OCI-LY7 (cell line): ENCODE data around the gene MAG. TPM values are rescaled to one million over a fixed set of nuclear protein-coding genes. Genes with fewer than 3 reads are reported as not detected.

Experiments
- BruUV-seq: library from RNA; stranded (reverse); fragments of 400-500 nt; replicated peaks from 2 replicates; lab custom pipeline; 2021; lab: Mats Ljungman, UMichigan
- CTCF ChIA-PET: fragments of 300-600 bp; sonication (Branson Sonifier 250); formaldehyde crosslinking; loops from one replicate; lab custom pipeline; 2022; ENCODE audit warnings: antibody characterized with exemption; ENCODE audit not compliant: unreplicated experiment; lab: Charles Lee
- POLR2A ChIA-PET: fragments of 300-600 bp; sonication (Branson Sonifier 250); formaldehyde crosslinking; loops from one replicate; lab custom pipeline; 2022; ENCODE audit warnings: antibody characterized with exemption; lab: Charles Lee
- DNase-seq: peaks from one replicate; pipeline ENCODE4 v3.0.0-alpha.2; 2015; ENCODE audit warnings: low spot score
- H2AFZ ChIP-seq: fragments of 200-600 bp; sonication (generic), shearing (Covaris generic); 2 replicates; pipeline ENCODE4 v1.6.1; 2014; ENCODE audit warnings: mild to moderate bottlenecking, antibody characterized with exemption, low read length, moderate library complexity
- H3K27ac ChIP-seq: fragments of 200-600 bp; sonication (generic); 2 replicates; pipeline ENCODE4 v1.5.1; 2014; ENCODE audit warnings: mixed run types, low read depth, mild to moderate bottlenecking, moderate library complexity, low read length, inconsistent platforms; ENCODE audit not compliant: poor library complexity, severe bottlenecking
- H3K36me3 ChIP-seq: fragments of 200-600 bp; sonication (generic); 2 replicates; pipeline ENCODE4 v1.6.1; 2014; ENCODE audit warnings: mild to moderate bottlenecking, antibody characterized with exemption, low read length, moderate library complexity, mixed read lengths; ENCODE audit not compliant: insufficient read depth
- H3K4me1 ChIP-seq: fragments of 200-600 bp; sonication (generic); 2 replicates; pipeline ENCODE4 v1.5.1; 2014; ENCODE audit warnings: mild to moderate bottlenecking, low read length; ENCODE audit not compliant: insufficient read depth, poor library complexity, severe bottlenecking
- H3K4me2 ChIP-seq: fragments of 200-600 bp; sonication (generic); 2 replicates; pipeline ENCODE4 v1.6.1; 2014; ENCODE audit warnings: mild to moderate bottlenecking, low read length
- H3K4me3 ChIP-seq: fragments of 200-600 bp; sonication (generic); 2 replicates; pipeline ENCODE4 v1.5.1; 2014; ENCODE audit warnings: mild to moderate bottlenecking, low read depth, low read length; ENCODE audit not compliant: poor library complexity, severe bottlenecking
- H3K79me2 ChIP-seq: fragments of 200-600 bp; sonication (generic); 2 replicates; pipeline ENCODE4 v1.6.1; 2016; ENCODE audit warnings: low read depth, mild to moderate bottlenecking, low read length, moderate library complexity, mixed read lengths; ENCODE audit not compliant: insufficient read depth
- H3K9me2 ChIP-seq: fragments of 200-600 bp; sonication (generic); 2 replicates; pipeline ENCODE4 v1.6.1; 2016; ENCODE audit warnings: mild to moderate bottlenecking, low read length, mixed read lengths; ENCODE audit not compliant: insufficient read depth
- H3K9me3 ChIP-seq: fragments of 200-600 bp; sonication (generic); 2 replicates; pipeline ENCODE4 v1.6.1; 2014; ENCODE audit warnings: mild to moderate bottlenecking, mixed run types, low read length, mixed read lengths
- H4K20me1 ChIP-seq: fragments of 200-600 bp; sonication (generic); 2 replicates; pipeline ENCODE4 v1.6.1; 2014; ENCODE audit warnings: mild to moderate bottlenecking, antibody characterized with exemption, low read length, moderate library complexity, mixed read lengths; ENCODE audit not compliant: insufficient read depth
- CTCF ChIP-seq: fragments of 200-600 bp; sonication (generic); conservative IDR thresholded peaks from 2 replicates; pipeline ENCODE4 v1.5.1; 2014; ENCODE audit warnings: mild to moderate bottlenecking, antibody characterized with exemption, low read length, moderate library complexity, mixed read lengths
- EZH2phosphoT487 ChIP-seq: fragments of 200-600 bp; sonication (generic); IDR thresholded peaks from 2 replicates; pipeline ENCODE4 v1.6.1; 2018; ENCODE audit warnings: low read depth, borderline replicate concordance, mild to moderate bottlenecking, mixed run types, antibody characterized with exemption, low read length, moderate library complexity, mixed read lengths
- intact Hi-C: fragments of 100-400 bp; cut with micrococcal nuclease; formaldehyde crosslinking; loops from one replicate; pipeline ENCODE4 v1.10.0; 2022; ENCODE audit not compliant: unreplicated experiment
- total RNA-seq, 2 experiments: library from RNA; depleted of rRNA in 1 of 2; stranded (reverse); fragments of >200 nt in 1 of 2; shearing (Covaris generic) in 1 of 2; gene quantifications; 2 replicates each; pipeline ENCODE4 v1.2.3, GENCODE V29; 2014 to 2022

MAG gene
- total RNA-seq, 2 experiments from 2014 or later = 4.6 to 10.1 TPM

GRCh38 chr19:35294859-35295791, 3.2 kb downstream of the MAG start:
- Histone ChIP-seq H3K9me3 (no peaks in the 10 kb centered on the region), H3K36me3 (0 out of 2 replicates have a peak, but pooled peaks cover 3% of the 10 kb centered on the region), H3K79me2 (no peaks in the 10 kb centered on the region), H3K4me2 (peak overlapping the region; percentile 80), H3K4me1 (peaks cover 85% of the 10 kb centered on the region), H3K27ac (peak overlapping the region; percentile 88), H2AFZ (peak overlapping the region; percentile 22), H3K9me2 (no peaks in the 10 kb centered on the region), H4K20me1 (no peaks in the 10 kb centered on the region), H3K4me3 (peak overlapping the region; percentile 63)
- TF ChIP-seq CTCF (no peak), EZH2phosphoT487 (no peak)
- intact Hi-C loops = loop anchor here (1.0 to 5.0 kb wide), 2 partner anchors 32 to 83 kb away; no protein-coding TSS in a partner anchor
- ChIA-PET CTCF (interaction anchor here (0.6 to 1.0 kb wide), 2 partner anchors 10 to 154 kb away, joined by 3 read pairs; no protein-coding TSS in a partner anchor), POLR2A (interaction anchor here (0.5 to 2.7 kb wide), 8 partner anchors 9 to 54 kb away, joined by 3 to 14 read pairs (median 4); no protein-coding TSS in a partner anchor)
- DNase-seq = peak; percentile 47
- BruUV-seq = TSS peak; percentile 79

- Histone ChIP-seq H3K27ac (peak overlapping the region; percentile 88), H4K20me1 (no peaks in the 10 kb centered on the region), H3K79me2 (no peaks in the 10 kb centered on the region), H3K9me2 (no peaks in the 10 kb centered on the region), H3K4me3 (peak overlapping the region; percentile 63), H3K4me2 (peak overlapping the region; percentile 80), H2AFZ (peak overlapping the region; percentile 22; the same call in 1 of the 2 replicates), H3K4me1 (peaks cover 87% of the 10 kb centered on the region), H3K36me3 (0 out of 2 replicates have a peak, but pooled peaks cover 3% of the 10 kb centered on the region), H3K9me3 (no peaks in the 10 kb centered on the region)
- peak; percentile 92 for DNase-seq
- TF ChIP-seq CTCF (no peak), EZH2phosphoT487 (no peak)
- ChIA-PET CTCF (interaction anchor here (0.5 to 0.9 kb wide), 3 partner anchors 9 to 35 kb away, joined by 3 to 4 read pairs (median 3); no protein-coding TSS in a partner anchor), POLR2A (interaction anchor here (0.7 to 2.7 kb wide), 8 partner anchors 8 to 210 kb away, joined by 3 to 14 read pairs (median 4); no protein-coding TSS in a partner anchor)
- intact Hi-C loops = loop anchor here (1.0 to 5.0 kb wide), 5 partner anchors 25 to 84 kb away; no protein-coding TSS in a partner anchor
- BruUV-seq = no TSS peak
These were observed 4.0 kb downstream of the MAG start for GRCh38 chr19:35295792-35296462.
